Muscle layer of colon (tissue), 2 donors: ENCODE results near the gene COQ10A.
"Not testable (repeated sequence)": the region's sequence is repeated elsewhere in the genome, so short reads cannot be mapped to it uniquely, and the experiment has no call there.

Experiments
- H3K27ac ChIP-seq: one replicate; pipeline ENCODE4 v1.7.0; 2013; ENCODE audit warnings: low read depth, mild to moderate bottlenecking, low read length, moderate library complexity
- H3K27me3 ChIP-seq, 2 donors: one replicate each; pipeline ENCODE4 v1.7.0; 2013; ENCODE audit warnings: low read length in 2 of 2, mild to moderate bottlenecking in 2 of 2; ENCODE audit not compliant: insufficient read depth in 2 of 2, control insufficient read depth in 1 of 2
- H3K36me3 ChIP-seq: one replicate; pipeline ENCODE4 v1.7.0; 2013; ENCODE audit warnings: mild to moderate bottlenecking, low read length; ENCODE audit not compliant: insufficient read depth
- H3K4me1 ChIP-seq: one replicate; pipeline ENCODE4 v1.7.0; 2013; ENCODE audit warnings: mild to moderate bottlenecking, low read length; ENCODE audit not compliant: insufficient read depth
- H3K4me3 ChIP-seq, 2 donors: one replicate each; pipeline ENCODE4 v1.7.0; 2013; ENCODE audit warnings: low read length in 2 of 2, low read depth in 1 of 2, mild to moderate bottlenecking in 1 of 2, moderate library complexity in 1 of 2
- H3K9ac ChIP-seq: one replicate; pipeline ENCODE4 v1.7.0; 2013; ENCODE audit warnings: low read length
- H3K9me3 ChIP-seq: one replicate; pipeline ENCODE4 v1.7.0; 2013; ENCODE audit warnings: mild to moderate bottlenecking, low read length
- donor health status: abdominal sarcoma.
- donor health status: Adenocarcinoma of cecum.

The COQ10A gene

DNA sequence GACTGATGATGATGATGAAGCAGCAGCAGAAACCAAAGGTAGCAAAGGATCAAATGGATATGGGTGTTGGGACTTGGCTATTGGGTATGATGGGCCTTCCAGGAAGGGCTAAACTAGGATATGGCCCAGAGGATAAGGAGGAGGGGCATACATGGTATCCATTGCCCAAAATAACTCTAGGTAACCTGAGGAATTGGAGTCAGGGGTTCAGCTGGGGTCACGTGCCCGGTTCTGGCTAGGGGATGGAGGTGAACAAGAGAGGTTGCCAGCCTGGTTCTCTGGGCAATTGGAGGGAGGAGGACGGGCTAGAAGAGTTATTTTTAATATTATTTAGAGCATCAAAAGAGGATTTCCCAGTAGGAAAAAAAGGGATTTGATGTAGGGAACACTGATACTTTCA, 5.8 kb upstream of the COQ10A start:
- H3K36me3 ChIP-seq = peaks cover 11% of the 10 kb centered on the region
- H3K27ac ChIP-seq = no peak overlapping the region
- H3K4me1 ChIP-seq = peaks cover 22% of the 10 kb centered on the region
- no peak overlapping the region for H3K9ac ChIP-seq
- no peaks in the 10 kb centered on the region for H3K27me3 ChIP-seq
- H3K4me3 ChIP-seq = no peak overlapping the region
- H3K9me3 ChIP-seq = no peaks in the 10 kb centered on the region

DNA sequence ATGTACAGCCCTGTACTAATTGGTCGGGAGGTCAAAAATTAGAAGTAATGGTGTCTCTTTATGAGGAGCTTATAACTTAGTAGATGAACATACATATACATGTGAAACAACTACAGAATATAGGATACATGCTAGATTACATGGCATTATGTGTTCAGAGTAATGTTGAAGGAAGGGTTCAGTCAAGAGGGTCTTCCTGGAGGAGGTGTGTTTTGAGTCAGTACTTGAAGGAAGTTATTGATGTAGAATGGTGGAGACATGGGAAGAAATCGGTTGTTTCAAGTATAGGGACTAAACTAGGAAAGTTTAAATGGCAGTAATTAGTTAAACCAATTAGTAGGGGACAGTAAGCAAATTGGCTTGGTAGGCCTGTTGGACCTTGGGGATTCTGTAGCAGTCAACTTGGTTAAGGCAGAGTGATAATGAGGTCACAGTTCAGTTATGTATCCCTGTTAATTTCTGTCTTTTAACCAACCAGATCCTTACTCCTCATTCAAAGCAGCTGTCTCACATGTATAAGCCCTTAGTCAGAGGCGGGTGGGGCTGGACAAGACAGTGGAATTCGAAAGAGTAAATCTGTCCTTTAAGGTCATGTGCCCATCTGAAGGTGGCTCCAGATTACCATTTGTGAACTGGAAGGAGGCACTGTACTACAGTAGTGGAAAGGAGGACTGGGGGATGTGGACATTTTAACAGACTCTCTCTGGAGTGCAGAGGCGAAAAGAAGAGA, 5.1 kb upstream of the COQ10A start:
- Histone ChIP-seq H3K27ac (no peak overlapping the region), H3K36me3 (peaks cover 5% of the 10 kb centered on the region), H3K9me3 (no peaks in the 10 kb centered on the region), H3K4me3 (no peak overlapping the region), H3K27me3 (no peaks in the 10 kb centered on the region), H3K9ac (no peak overlapping the region), H3K4me1 (peaks cover 19% of the 10 kb centered on the region)

DNA sequence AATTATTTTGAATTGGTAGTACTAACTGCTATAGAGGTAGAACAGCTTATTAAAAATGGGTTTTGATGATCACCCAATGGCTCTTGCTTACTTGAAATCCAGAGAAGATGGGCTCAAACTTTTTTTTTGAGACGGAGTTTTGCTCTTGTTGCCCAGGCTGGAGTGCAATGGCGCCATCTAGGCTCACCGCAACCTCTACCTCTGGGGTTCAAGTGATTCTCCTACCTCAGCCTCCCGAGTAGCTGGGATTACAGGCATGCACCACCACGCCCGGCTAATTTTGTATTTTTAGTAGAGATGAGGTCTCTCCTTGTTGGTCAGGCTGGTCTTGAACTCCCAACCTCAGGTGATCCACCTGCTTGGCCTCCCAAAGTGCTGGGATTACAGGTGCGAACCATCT, 3.8 kb upstream of the COQ10A start:
- not testable (repeated sequence) for H3K36me3 ChIP-seq, H3K4me3 ChIP-seq, H3K27ac ChIP-seq, H3K9me3 ChIP-seq, H3K27me3 ChIP-seq, H3K9ac ChIP-seq
- H3K4me1 ChIP-seq = peaks cover 15% of the 10 kb centered on the region

DNA sequence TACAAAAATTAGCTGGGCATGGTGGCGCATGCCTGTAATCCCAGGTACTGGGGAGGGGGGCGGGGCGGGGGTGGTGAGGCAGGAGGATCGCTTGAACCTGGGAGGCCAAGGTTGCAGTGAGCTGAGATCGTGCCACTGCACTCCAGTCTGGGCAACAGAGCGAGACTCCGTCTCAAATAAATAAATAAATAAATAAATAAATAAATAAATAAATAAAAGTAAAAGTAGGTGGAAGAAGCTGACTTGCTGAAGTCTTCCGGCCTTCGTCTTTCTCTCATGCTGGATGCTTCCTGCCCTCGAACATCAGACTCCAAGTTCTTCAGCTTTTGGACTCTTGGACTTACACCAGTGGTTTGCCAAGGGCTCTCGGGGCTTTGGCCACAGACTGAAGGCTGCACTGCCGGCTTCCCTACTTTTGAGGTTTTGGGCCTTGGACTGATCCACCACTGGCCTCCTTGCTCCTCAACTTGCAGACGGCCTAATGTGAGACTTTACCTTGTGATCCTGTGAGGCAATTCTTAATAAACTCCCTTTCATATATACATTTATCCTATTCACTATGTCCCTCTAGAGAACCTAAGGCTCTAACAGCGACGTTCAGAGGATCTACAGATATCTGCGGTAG, 562 bp upstream of the COQ10A start:
- H3K9ac ChIP-seq = peak overlapping the region; percentile 82
- peaks cover 10% of the 10 kb centered on the region for H3K36me3 ChIP-seq
- H3K4me3 ChIP-seq = peak overlapping the region; percentile 82 to 88
- not testable (repeated sequence) for H3K27me3 ChIP-seq, H3K9me3 ChIP-seq
- peaks cover 11% of the 10 kb centered on the region for H3K4me1 ChIP-seq
- peak overlapping the region; percentile 81 for H3K27ac ChIP-seq

DNA sequence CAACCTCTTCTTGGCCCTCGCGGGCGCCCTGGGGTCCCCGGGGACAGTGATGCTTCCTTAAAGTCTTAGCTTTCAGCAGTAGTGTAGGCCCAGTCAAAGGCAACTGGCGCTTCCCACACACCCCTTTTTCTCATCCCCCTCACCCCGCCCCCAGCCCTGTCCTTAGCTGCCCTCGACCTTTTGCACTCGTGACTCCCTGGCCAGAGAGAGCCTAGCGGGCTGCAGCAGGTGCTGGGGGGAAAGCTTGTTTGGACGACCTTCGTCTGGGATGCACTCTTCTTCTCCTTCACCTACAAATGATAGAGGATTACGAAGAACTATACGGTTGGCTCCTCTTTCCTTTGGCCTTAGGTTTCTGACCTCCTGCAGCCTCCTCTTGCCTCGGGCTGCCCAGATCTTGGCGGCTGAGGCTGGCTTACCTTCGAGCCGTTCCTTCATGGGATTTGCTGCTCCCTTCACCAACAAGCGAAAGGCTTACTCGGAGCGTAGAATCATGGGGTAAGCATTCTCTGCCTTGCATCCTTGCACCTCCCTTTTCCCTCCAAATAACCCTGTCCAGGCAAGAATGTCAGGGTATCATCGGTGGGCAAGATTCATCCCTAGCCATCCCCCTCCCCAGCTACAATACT, 815 bp downstream of the COQ10A start:
- Histone ChIP-seq H3K4me1 (peaks cover 11% of the 10 kb centered on the region), H3K9me3 (no peaks in the 10 kb centered on the region), H3K27ac (peak overlapping the region; percentile 81)

DNA sequence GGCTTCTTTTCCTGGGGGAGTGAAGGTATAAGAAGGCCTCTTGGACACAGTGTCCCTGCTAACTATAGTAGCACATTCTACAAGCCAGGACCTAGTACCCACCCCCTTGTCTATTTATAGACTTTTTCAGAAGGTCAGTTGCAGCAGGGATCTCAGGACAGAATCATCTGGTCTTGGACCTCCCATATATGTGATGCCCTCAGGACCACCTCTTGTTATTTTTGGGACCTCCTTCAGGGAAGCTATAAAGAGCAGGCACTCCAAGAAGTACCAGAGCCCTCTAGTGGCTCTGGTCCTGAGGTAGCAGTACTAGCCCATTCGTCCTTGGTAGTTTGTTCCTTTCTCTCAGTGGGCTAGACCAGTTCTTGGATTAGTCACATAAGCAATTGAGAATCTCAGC, 4.3 kb downstream of the COQ10A start:
- H3K4me3 ChIP-seq = no peak overlapping the region
- peaks cover 53% of the 10 kb centered on the region for H3K36me3 ChIP-seq
- H3K27me3 ChIP-seq = no peaks in the 10 kb centered on the region
- peaks cover 11% of the 10 kb centered on the region for H3K4me1 ChIP-seq
- no peak overlapping the region for H3K27ac ChIP-seq
- no peaks in the 10 kb centered on the region for H3K9me3 ChIP-seq
- no peak overlapping the region for H3K9ac ChIP-seq

More for the DNA sequence above, 815 bp downstream of the COQ10A start:
- peak overlapping the region; percentile 57 for H3K9ac ChIP-seq
- H3K4me3 ChIP-seq = peak overlapping the region; percentile 82 to 88
- H3K27me3 ChIP-seq = no peaks in the 10 kb centered on the region
- peaks cover 23% of the 10 kb centered on the region for H3K36me3 ChIP-seq

DNA sequence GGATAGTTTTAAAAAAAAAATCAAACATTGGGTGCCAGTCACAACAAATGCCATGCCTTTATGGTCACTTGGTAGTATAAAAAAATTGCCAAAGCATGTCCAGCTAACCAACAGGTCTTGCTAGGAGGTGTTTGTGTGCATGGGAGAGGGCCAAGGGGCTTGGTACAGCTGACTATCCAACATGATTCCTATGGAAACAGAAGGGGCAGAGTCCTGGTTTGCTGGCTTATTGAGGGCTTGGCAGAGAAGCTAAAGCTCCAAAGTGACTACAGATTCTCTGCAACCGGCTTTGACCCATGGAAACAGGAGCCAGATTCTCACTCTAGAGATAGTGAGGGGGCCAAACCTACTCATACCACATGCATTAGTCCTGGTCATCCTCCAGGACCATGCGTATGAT, 5.7 kb downstream of the COQ10A start:
- not testable (repeated sequence) for H3K27me3 ChIP-seq, H3K9me3 ChIP-seq, H3K27ac ChIP-seq, H3K4me1 ChIP-seq, H3K9ac ChIP-seq, H3K4me3 ChIP-seq
- peaks cover 60% of the 10 kb centered on the region for H3K36me3 ChIP-seq

DNA sequence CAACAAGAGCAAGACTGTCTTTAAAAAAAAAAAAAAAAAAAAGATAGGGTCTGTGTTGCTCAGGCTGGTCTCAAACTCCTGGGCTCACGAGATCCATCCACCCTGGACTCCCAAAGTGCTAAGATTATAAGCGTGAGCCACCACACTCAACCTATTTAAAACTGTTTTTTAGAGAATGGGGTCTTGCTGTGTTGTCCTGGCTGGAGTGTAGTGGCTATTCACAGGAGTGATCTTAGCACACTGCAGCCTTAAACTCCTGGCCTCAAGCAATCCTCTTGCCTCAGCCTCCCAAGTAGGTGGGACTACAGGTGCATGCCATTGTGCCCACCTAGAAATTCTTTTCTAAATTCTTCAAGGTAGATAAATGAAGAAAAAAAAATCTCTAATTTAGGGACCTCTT, 7.6 kb downstream of the COQ10A start:
- H3K27ac ChIP-seq = no peak overlapping the region
- no peak overlapping the region for H3K4me3 ChIP-seq
- peaks cover 71% of the 10 kb centered on the region for H3K36me3 ChIP-seq
- H3K9ac ChIP-seq = no peak overlapping the region
- H3K4me1 ChIP-seq = no peaks in the 10 kb centered on the region
- H3K27me3 ChIP-seq = no peaks in the 10 kb centered on the region
- no peaks in the 10 kb centered on the region for H3K9me3 ChIP-seq

DNA sequence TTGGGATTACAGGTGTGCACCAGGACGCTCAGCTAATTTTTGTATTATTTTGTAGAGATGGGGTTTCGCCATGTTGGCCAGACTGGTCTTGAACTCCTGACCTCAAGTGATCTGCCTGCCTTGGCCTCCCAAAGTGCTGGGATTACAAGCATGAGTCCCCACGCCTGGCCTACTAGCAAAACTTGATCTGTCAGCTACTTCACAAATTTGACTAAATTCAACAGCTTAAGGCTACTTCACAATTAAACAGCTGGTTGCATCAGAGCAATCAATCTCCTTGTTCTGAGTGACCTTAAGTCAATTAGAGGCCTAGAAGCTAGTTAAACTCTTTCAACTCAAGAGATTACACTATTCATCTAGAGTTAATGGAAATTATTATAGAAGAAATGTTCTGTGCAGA, 12.2 kb downstream of the COQ10A start:
- H3K9ac ChIP-seq = no peak overlapping the region
- no peaks in the 10 kb centered on the region for H3K4me1 ChIP-seq
- peaks cover 74% of the 10 kb centered on the region for H3K36me3 ChIP-seq
- H3K4me3 ChIP-seq = no peak overlapping the region
- H3K27me3 ChIP-seq = no peaks in the 10 kb centered on the region
- H3K27ac ChIP-seq = no peak overlapping the region
- H3K9me3 ChIP-seq = no peaks in the 10 kb centered on the region

DNA sequence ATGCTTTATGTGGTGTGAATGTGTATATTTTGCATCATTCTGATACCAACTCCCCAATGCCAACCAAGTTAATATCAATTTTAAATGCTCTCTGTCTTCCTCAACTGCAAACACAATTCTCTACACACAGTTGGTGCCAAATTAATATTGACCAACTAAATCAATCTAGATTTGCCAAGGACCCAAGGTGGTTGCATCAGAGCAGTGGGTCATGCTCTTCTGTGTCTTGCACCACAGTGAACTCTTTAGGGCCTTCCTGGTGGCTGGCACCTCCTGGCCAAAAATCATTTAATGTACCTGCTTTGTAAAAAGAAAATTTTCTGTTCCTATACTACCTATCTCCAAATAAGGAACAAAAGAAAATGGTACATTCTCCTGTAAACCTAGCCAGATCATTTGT, 14.1 kb downstream of the COQ10A start:
- Histone ChIP-seq H3K9ac (no peak overlapping the region), H3K9me3 (no peaks in the 10 kb centered on the region), H3K36me3 (peaks cover 66% of the 10 kb centered on the region), H3K27ac (no peak overlapping the region), H3K27me3 (no peaks in the 10 kb centered on the region), H3K4me3 (no peak overlapping the region), H3K4me1 (no peaks in the 10 kb centered on the region)

DNA sequence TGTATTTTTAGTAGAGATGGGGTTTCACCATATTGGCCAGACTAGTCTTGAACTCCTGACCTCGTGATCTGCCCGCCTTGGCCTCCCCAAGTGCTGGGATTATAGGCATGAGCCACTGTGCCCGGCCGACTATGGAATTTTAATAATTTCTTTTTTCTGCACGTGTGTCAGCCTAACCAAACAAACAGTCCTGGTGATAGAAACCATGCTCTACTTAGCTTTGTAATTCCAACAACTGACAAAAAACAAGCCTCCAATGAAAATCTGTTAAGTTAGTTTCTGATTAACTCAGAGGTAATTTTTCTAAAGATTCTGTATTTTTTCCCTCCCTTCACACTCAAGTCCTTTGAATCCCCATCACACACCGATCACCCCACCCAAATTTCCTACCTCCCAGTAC, 15.3 kb downstream of the COQ10A start:
- no peak overlapping the region for H3K27ac ChIP-seq
- H3K27me3 ChIP-seq = no peaks in the 10 kb centered on the region
- H3K4me1 ChIP-seq = peaks cover 5% of the 10 kb centered on the region
- no peak overlapping the region for H3K4me3 ChIP-seq
- H3K9ac ChIP-seq = no peak overlapping the region
- H3K36me3 ChIP-seq = peaks cover 65% of the 10 kb centered on the region
- H3K9me3 ChIP-seq = no peaks in the 10 kb centered on the region
